HepG2 (cell line): ENCODE data around the gene SLC23A2. TPM values are rescaled to one million over a fixed set of nuclear protein-coding genes. Genes with fewer than 3 reads are reported as not detected.

Experiments
- BATF2 ChIP-seq: sonication (generic); formaldehyde crosslinking; IDR thresholded peaks from 2 replicates; pipeline ENCODE4 v1.8.0; 2022; ENCODE audit warnings: mild to moderate bottlenecking, missing genetic modification reagents, moderate library complexity
- BORCS8-MEF2B ChIP-seq: sonication (generic); formaldehyde crosslinking; IDR thresholded peaks from 2 replicates; pipeline ENCODE4 v1.8.0; 2022; ENCODE audit warnings: mild to moderate bottlenecking, missing genetic modification reagents
- CENPBD1 ChIP-seq: sonication (generic); formaldehyde crosslinking; IDR thresholded peaks from 2 replicates; pipeline ENCODE4 v1.8.0; 2022; ENCODE audit warnings: missing genetic modification reagents, low read depth, mild to moderate bottlenecking, borderline replicate concordance
- HNF1A ChIP-seq, 2 experiments: sonication (generic) in 1 of 2; formaldehyde crosslinking in 1 of 2; IDR thresholded peaks; 2 replicates each; pipeline versions ENCODE4 v1.4.0 to v1.6.1; 2016 to 2020; ENCODE audit warnings: borderline replicate concordance in 1 of 2, low read depth in 1 of 2, mild to moderate bottlenecking in 1 of 2, missing genetic modification reagents in 1 of 2
- HNRNPH1 ChIP-seq: fragments of 200-400 bp; formaldehyde crosslinking; optimal IDR thresholded peaks from 2 replicates; pipeline ENCODE3; 2017; ENCODE audit warnings: mild to moderate bottlenecking, low read depth, low read length
- NFKBIZ ChIP-seq: IDR thresholded peaks from 2 replicates; pipeline ENCODE4 v1.6.1; 2018; ENCODE audit warnings: missing genetic modification reagents, missing compliant biosample characterization
- POGK ChIP-seq: sonication (generic); formaldehyde crosslinking; conservative IDR thresholded peaks from 2 replicates; pipeline ENCODE4 v1.8.0; 2022; ENCODE audit warnings: mild to moderate bottlenecking, moderate library complexity, missing genetic modification reagents
- TAF1 ChIP-seq: sonication (generic); formaldehyde crosslinking; IDR thresholded peaks from 2 replicates; pipeline ENCODE4 v1.4.0; 2020; ENCODE audit warnings: missing genetic modification reagents
- TBP ChIP-seq: sonication (generic); formaldehyde crosslinking; IDR thresholded peaks from 2 replicates; pipeline ENCODE4 v1.5.0; 2020; ENCODE audit warnings: missing genetic modification reagents
- TCF12 ChIP-seq, 2 experiments: fragments of 450-650 bp in 1 of 2; sonication (generic) in 1 of 2; formaldehyde crosslinking in 1 of 2; IDR thresholded peaks; 2 replicates each; pipeline versions ENCODE4 v1.6.1 to v1.8.0; 2017 to 2022; ENCODE audit warnings: antibody characterized with exemption in 1 of 2, mild to moderate bottlenecking in 1 of 2, missing genetic modification reagents in 1 of 2, moderate library complexity in 1 of 2
- ZNF274 ChIP-seq: sonication (generic); formaldehyde crosslinking; IDR thresholded peaks from 2 replicates; pipeline ENCODE4 v1.5.1; 2020; ENCODE audit warnings: mild to moderate bottlenecking, missing genetic modification reagents
- ZNF839 ChIP-seq: sonication (generic); formaldehyde crosslinking; IDR thresholded peaks from 2 replicates; pipeline ENCODE4 v1.4.0; 2020; ENCODE audit warnings: missing genetic modification reagents, mild to moderate bottlenecking, borderline replicate concordance
- polyA plus RNA-seq, 8 experiments: library from polyadenylated mRNA; depleted of rRNA in 3 of 8; stranded (reverse) in 7 of 8; unstranded in 1 of 8; fragments of >200 nt; fragmentation: Illumina TruSeq in 4 of 8; extraction: Trizol in 4 of 8; gene quantifications; 2 replicates each; pipeline versions ENCODE4 v1.2.1 to v1.2.3, GENCODE V29; 2011 to 2016; ENCODE audit warnings: low read depth in 4 of 8, missing spikeins in 1 of 8, mixed read lengths in 1 of 8; ENCODE audit not compliant: insufficient read depth in 1 of 8
- total RNA-seq, 5 experiments: library from RNA; depleted of rRNA; stranded (reverse); fragments of >200 nt; fragmentation: Illumina TruSeq; extraction: Trizol; gene quantifications; 2 replicates each; pipeline ENCODE4 v1.2.3, GENCODE V29; 2016; ENCODE audit warnings: low read depth in 1 of 5

The SLC23A2 gene
- total and polyA plus RNA-seq, 2 of the 13 experiments (the other 11 are each of a cell fraction or from before 2014, with no cell fraction given) = 42.2 to 51.2 TPM

GRCh38 chr20:5000263-5001173 is 792 bp downstream of the SLC23A2 start (continued):
- TF ChIP-seq BORCS8-MEF2B (CRISPR knock-in tag) (peak; percentile 86), CENPBD1 (CRISPR knock-in tag) (no peak), ZNF274 (CRISPR knock-in tag) (peak; percentile 63; the same call in 1 of the 2 replicates), HNRNPH1 (no peak), BATF2 (CRISPR knock-in tag) (no peak), HNF1A (IDR thresholded peaks at IDR 0.05; ENCODE audit: low read depth) (no peak), HNF1A (CRISPR knock-in tag; IDR thresholded peaks at IDR 0.05; ENCODE audit: borderline replicate concordance) (no peak), ZNF839 (no peak), TAF1 (CRISPR knock-in tag) (no peak; the same call in 1 of the 2 replicates), TCF12 (IDR thresholded peaks at IDR 0.05) (no peak), TCF12 (CRISPR knock-in tag; IDR thresholded peaks at IDR 0.05) (0 out of 2 replicates have a peak, but pooled peaks have one; percentile 71), POGK (peak; percentile 74; the same call in 1 of the 2 replicates), TBP (CRISPR knock-in tag) (no peak), NFKBIZ (CRISPR knock-in tag) (0 out of 2 replicates have a peak, but pooled peaks have one; percentile 39)
